SK-N-SH (cell line): ENCODE results near the gene SLPI.

Experiments
- GABPA ChIP-seq: IDR thresholded peaks from 2 replicates; pipeline ENCODE4 v1.4.0; 2012; ENCODE audit warnings: low read depth, mild to moderate bottlenecking
- ZBTB33 ChIP-seq: IDR thresholded peaks from 2 replicates; pipeline ENCODE4 v1.4.0; 2012; ENCODE audit warnings: low read depth, borderline replicate concordance
- TF ChIP-seq, protein P1 (sequence below): fragments of 200-600 bp; sonication (generic); IDR thresholded peaks from 2 replicates; pipeline ENCODE4 v1.6.1; 2017; ENCODE audit warnings: antibody characterized with exemption, mild to moderate bottlenecking, moderate library complexity

DNA sequence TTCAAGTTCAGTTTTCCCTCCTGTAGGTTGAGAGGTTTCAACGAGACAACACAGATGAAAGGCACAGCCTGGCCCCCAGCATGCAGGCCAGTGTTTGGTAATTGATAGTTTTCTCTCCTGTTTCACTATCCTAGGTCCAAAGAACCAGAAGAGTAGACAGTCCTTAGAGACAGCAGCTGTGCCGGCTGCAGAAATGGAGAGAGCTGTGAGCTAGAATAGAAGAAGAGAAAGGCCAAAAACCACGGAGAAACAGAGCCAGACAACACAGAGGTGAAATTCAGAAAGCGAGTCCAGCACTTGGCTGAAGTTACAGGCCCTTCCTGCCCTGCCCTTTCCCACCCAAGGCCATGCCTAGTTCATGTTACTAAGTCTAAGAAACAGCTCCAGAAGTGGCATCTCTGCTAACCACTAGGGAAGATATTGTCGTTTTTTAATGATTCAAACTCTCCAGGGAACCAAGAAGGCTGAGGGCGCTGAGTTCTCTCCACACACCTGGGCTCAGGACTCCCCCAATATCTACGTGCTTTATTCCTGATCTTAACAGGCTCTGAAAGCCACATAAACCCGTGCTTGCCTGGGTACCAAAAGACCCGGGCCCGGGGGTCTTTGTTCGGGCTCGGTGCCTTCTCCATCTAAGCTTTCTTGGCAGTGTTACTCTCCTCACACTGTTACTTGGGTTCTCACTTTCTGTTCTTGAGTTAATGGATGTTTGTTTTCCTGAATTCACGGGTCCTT is 35.7 kb upstream of the SLPI start:
- TF ChIP-seq ZBTB33 (no peak), GABPA (no peak)
- TF ChIP-seq, protein P1, sequence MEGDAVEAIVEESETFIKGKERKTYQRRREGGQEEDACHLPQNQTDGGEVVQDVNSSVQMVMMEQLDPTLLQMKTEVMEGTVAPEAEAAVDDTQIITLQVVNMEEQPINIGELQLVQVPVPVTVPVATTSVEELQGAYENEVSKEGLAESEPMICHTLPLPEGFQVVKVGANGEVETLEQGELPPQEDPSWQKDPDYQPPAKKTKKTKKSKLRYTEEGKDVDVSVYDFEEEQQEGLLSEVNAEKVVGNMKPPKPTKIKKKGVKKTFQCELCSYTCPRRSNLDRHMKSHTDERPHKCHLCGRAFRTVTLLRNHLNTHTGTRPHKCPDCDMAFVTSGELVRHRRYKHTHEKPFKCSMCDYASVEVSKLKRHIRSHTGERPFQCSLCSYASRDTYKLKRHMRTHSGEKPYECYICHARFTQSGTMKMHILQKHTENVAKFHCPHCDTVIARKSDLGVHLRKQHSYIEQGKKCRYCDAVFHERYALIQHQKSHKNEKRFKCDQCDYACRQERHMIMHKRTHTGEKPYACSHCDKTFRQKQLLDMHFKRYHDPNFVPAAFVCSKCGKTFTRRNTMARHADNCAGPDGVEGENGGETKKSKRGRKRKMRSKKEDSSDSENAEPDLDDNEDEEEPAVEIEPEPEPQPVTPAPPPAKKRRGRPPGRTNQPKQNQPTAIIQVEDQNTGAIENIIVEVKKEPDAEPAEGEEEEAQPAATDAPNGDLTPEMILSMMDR: no peak
